Rectal smooth muscle tissue (tissue), 1 donor: ENCODE measurements around the gene XPOT.

Source experiments
- H3K27ac ChIP-seq: one replicate; pipeline ENCODE4 v1.7.0; 2013; ENCODE audit warnings: low read depth, low read length, inconsistent platforms
- H3K27me3 ChIP-seq: one replicate; pipeline ENCODE4 v1.7.0; 2013; ENCODE audit warnings: low read length; ENCODE audit not compliant: control insufficient read depth, insufficient read depth
- H3K36me3 ChIP-seq: one replicate; pipeline ENCODE4 v1.7.0; 2013; ENCODE audit warnings: low read length; ENCODE audit not compliant: control insufficient read depth, insufficient read depth
- H3K4me1 ChIP-seq: one replicate; pipeline ENCODE4 v1.7.0; 2013; ENCODE audit warnings: low read length; ENCODE audit not compliant: control insufficient read depth, insufficient read depth
- H3K4me3 ChIP-seq: one replicate; pipeline ENCODE4 v1.7.0; 2013; ENCODE audit warnings: low read length
- H3K9ac ChIP-seq: one replicate; pipeline ENCODE4 v1.7.0; 2013; ENCODE audit warnings: low read length

The XPOT gene

GRCh38 chr12:64480148-64480547 is 76.0 kb downstream of the XPOT start:
- Histone ChIP-seq H3K9ac (no peak overlapping the region), H3K27ac (no peak overlapping the region), H3K36me3 (peaks cover 5% of the 10 kb centered on the region), H3K4me1 (no peaks in the 10 kb centered on the region), H3K27me3 (no peaks in the 10 kb centered on the region), H3K4me3 (no peak overlapping the region)

- Histone ChIP-seq H3K9ac (no peak overlapping the region), H3K4me1 (no peaks in the 10 kb centered on the region), H3K27me3 (no peaks in the 10 kb centered on the region), H3K27ac (no peak overlapping the region), H3K4me3 (no peak overlapping the region), H3K36me3 (peaks cover 9% of the 10 kb centered on the region)
These were observed 82.5 kb downstream of the XPOT start for GRCh38 chr12:64486657-64487056.

- Histone ChIP-seq H3K27ac (no peak overlapping the region), H3K36me3 (peaks cover 15% of the 10 kb centered on the region), H3K4me3 (no peak overlapping the region), H3K27me3 (no peaks in the 10 kb centered on the region), H3K4me1 (no peaks in the 10 kb centered on the region), H3K9ac (no peak overlapping the region)
These were observed 87.5 kb downstream of the XPOT start for GRCh38 chr12:64491718-64492117.

- H3K27me3 ChIP-seq, result no peaks in the 10 kb centered on the region
- H3K27ac ChIP-seq, result no peak overlapping the region
- no peak overlapping the region for H3K4me3 ChIP-seq
- H3K9ac ChIP-seq, result no peak overlapping the region
- H3K36me3 ChIP-seq, result peaks cover 15% of the 10 kb centered on the region
- H3K4me1 ChIP-seq, result no peaks in the 10 kb centered on the region
These were observed 89.3 kb downstream of the XPOT start for GRCh38 chr12:64493513-64493912.

GRCh38 chr12:64494998-64495729 is 91.0 kb downstream of the XPOT start:
- Histone ChIP-seq H3K27me3 (no peaks in the 10 kb centered on the region), H3K4me1 (no peaks in the 10 kb centered on the region), H3K9ac (no peak overlapping the region), H3K27ac (no peak overlapping the region), H3K36me3 (peaks cover 11% of the 10 kb centered on the region), H3K4me3 (no peak overlapping the region)

GRCh38 chr12:64496839-64497400 is 92.7 kb downstream of the XPOT start:
- Histone ChIP-seq H3K27me3 (no peaks in the 10 kb centered on the region), H3K4me3 (no peak overlapping the region), H3K9ac (no peak overlapping the region), H3K36me3 (peaks cover 8% of the 10 kb centered on the region), H3K27ac (no peak overlapping the region), H3K4me1 (no peaks in the 10 kb centered on the region)

- no peaks in the 10 kb centered on the region for H3K27me3 ChIP-seq
- no peaks in the 10 kb centered on the region for H3K4me1 ChIP-seq
- H3K9ac ChIP-seq, result no peak overlapping the region
- H3K27ac ChIP-seq, result no peak overlapping the region
- no peak overlapping the region for H3K4me3 ChIP-seq
- peaks cover 8% of the 10 kb centered on the region for H3K36me3 ChIP-seq
These were observed 93.3 kb downstream of the XPOT start for GRCh38 chr12:64497484-64497883.

- Histone ChIP-seq H3K4me1 (no peaks in the 10 kb centered on the region), H3K27me3 (no peaks in the 10 kb centered on the region), H3K9ac (no peak overlapping the region), H3K36me3 (peaks cover 8% of the 10 kb centered on the region), H3K27ac (no peak overlapping the region), H3K4me3 (no peak overlapping the region)
These were observed 93.7 kb downstream of the XPOT start for GRCh38 chr12:64497903-64498302.

- peaks cover 6% of the 10 kb centered on the region for H3K36me3 ChIP-seq
These were observed 96.2 kb downstream of the XPOT start for GRCh38 chr12:64500394-64500793.

More at GRCh38 chr12:64500394-64500793, 96.2 kb downstream of the XPOT start:
- H3K4me1 ChIP-seq, result no peaks in the 10 kb centered on the region
- no peak overlapping the region for H3K4me3 ChIP-seq
- no peak overlapping the region for H3K27ac ChIP-seq
- no peak overlapping the region for H3K9ac ChIP-seq
- H3K27me3 ChIP-seq, result no peaks in the 10 kb centered on the region
